T-helper 2 cell treated with Interferon-gamma antibody and Interleukin-4, amounts not matched to agents 100 ng/mL and 5 ng/mL, for 36 hours (primary cell): ENCODE data around the gene RBM46. TPM values are rescaled to one million over a fixed set of nuclear protein-coding genes. Genes with fewer than 3 reads are reported as not detected.

ENCODE experiments used
- intact Hi-C: fragments of 100-400 bp; cut with micrococcal nuclease; formaldehyde crosslinking; loops from one replicate; pipeline ENCODE4 v1.15.1; 2023
- total RNA-seq: library from RNA; stranded (reverse); gene quantifications from 2 replicates; pipeline ENCODE4 v1.2.3, GENCODE V29; 2022

Gene RBM46, protein sequence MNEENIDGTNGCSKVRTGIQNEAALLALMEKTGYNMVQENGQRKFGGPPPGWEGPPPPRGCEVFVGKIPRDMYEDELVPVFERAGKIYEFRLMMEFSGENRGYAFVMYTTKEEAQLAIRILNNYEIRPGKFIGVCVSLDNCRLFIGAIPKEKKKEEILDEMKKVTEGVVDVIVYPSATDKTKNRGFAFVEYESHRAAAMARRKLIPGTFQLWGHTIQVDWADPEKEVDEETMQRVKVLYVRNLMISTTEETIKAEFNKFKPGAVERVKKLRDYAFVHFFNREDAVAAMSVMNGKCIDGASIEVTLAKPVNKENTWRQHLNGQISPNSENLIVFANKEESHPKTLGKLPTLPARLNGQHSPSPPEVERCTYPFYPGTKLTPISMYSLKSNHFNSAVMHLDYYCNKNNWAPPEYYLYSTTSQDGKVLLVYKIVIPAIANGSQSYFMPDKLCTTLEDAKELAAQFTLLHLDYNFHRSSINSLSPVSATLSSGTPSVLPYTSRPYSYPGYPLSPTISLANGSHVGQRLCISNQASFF
- not detected in 2 replicates for total RNA-seq

DNA sequence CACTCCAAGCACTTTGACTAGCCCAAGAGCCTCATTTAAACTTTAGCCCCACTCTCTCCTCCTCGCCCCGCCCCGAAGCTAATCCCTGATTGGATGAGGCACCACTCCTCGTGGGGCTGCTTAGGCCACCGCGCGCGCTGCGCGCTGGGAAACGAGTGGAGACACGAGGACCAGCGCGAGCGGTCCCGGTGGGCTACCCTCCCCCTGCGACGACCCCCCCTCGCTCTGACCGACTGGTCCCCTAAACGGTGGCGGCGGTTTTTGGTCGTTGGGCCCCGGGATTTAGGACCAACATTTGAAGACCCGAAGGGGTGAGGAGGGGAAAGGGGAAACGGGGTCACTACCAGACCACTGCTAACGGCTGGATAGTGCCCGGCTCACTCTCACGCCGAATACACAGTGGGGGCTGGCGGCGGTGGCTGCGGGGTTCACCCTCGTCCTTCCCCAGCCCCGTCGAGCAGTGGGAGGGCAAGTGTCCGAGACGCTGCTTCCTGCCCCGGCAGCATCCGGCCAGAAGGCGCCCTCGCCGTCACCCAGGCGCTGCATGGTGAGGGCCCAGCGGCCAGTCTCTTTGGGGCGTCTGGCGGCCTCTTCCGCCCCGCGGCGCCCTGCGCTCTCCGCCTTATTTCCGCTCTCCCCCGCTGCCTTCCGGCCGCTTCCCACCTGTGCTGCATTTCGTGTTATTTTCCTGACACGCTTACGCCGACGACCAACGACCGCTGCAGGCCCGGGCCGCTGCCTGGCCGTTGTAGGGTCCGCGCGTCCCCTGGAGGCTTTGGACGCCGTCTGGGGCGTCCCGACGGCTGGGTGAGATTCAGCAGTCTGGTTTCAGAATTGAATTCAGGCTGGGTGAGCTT is at the start of gene RBM46:
Gene RBM46 (plus strand): TSS at position 147 of the 857 bp plus-strand sequence. CDS start 15,481 bp downstream, outside the sequence.
- intact Hi-C loops = no loop called here

DNA sequence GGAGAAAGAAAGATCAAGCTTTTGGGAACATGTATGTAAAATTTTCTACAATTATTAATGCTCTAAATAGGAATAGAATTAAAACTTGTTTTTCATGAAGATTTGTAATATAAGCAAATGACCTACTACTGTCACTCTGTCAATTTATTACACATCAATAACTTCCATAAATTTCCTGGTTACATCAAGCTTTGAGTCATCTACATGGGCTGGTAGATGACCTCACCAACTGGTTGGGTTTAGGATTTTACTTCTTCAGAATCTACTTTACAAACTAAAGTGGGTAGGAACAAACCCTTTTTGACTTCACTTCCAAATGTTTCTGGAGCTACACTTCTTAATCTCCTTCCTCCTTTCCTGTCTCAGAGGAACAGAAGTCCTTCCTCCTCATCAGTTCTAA is 49.3 kb upstream of the RBM46 start:
- intact Hi-C loops = no loop called here

DNA sequence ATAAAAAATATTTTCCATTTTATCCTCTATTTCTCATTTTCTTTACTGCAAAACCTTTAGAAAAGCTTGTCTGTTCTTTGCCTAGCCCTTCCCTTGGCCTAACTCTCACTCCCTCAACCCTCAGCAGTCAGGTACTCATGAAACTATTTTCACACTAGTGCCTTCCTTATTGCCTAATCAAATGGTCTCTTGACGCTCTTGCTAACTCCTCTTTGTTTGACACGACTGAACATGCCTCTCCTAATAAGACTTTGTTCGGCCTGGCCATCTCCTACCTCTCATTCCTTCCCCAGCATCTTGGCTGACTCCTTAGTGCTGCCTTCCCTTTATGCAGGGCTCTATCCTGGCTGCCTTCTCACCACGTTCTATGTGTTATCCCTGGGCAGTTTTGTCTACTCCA is 48.4 kb upstream of the RBM46 start:
- intact Hi-C loops = no loop called here

DNA sequence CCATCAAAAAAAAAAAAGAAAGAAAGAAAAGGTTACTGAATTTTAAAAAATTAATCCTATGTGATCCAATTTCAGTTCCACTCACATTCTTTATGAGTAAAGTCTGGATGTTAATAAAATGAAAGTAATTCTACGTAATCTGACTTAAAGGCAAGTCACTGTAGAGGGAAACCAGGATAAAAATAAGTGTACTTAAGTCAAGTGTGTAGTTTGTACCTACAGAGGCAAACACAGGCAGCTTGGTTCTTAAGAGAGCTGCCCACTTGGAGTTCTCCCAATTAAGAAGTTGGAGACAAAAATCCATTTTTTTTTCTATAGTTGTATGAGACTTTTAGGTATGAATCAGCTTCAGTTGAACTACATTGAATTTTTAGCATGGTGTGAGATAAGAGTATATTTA is 44.3 kb upstream of the RBM46 start:
- intact Hi-C loops = no loop called here

DNA sequence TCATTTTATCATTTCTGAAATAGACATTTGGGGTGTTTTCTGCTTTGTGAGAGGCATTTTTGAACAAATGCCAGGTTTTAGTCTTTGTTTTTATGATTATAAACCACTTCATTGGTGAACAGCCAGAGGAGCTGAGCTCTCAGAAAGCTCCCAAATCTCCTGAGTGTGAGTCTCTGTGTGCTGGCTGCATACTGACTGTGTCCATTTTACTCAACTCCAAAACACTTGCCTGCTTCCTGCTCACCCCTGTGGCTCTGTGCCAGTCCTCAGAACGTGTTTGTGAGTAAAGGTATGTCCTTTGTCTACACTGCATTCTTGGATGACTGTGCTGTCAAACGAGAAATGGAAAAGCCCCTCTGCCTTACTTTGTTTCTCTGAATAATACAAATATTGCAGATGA is 42.6 kb upstream of the RBM46 start:
- intact Hi-C loops = no loop called here

DNA sequence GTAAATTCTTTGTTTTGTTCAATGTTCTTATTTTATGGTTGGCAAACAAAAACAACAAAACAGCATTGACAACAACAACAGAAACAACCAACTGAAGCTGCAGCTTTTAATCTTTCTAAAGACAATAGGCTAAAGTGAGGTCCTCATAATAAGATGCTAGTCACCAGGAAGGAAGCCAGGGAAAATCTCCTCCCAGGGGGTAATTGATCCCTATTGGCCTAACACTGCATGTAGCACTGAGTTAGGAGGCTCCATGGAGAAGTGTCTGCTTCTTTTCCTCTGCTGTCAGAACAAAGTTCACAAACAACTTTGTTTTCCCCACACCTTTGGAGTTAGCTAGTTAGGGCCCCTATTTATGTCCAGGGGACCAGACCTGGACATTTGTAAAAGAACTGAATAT is 42.0 kb upstream of the RBM46 start:
- intact Hi-C loops = no loop called here

DNA sequence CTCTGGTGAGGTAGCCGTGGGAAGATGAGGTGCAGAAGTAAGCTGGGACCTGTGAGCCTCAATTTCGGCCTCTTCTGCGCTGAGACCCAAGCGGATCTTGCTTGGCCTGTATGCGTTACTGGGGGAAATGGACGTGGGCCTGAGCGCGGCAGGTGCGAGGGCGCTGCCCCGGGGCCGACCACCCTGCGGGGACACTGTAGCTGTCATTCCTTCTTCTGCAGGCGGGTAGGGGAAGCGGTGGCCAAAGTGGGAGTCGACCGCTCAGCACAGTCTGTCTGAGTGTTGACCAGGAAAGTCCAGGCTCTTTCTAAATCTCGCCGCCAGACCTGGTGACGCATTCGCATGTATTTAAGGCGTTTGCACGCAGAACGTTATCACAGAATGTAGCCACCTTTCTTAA is 40.6 kb upstream of the RBM46 start:
- intact Hi-C loops = loop anchor here (5.0 kb wide), 3 partner anchors 188 to 637 kb away; partner anchors contain the start of genes DCHS2, MAP9 and PLRG1

DNA sequence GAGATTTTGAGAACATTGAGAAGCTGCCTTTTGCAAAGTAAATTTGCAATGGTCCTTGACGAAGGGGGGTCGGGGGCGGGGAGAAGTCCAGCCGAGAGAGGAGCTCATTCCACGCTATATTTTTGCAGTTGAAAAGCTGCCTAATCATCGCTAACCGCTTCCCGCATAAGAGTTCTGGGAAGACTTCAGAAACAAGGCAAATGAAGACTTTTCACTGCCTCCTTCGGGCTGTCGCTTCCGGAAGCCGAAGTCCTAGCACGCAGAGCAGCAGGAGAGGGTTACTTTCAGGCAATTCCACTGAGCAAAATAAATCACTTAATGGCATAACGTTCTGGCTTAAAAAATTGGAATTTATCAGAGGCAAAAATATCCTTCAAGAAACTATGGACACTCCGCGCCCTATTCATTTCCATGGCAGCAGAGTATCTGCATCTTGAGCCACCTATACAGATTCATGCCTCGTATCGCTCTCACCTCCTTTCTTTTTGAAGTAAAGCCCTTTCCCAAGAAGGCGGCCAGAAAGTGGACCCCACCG is 39.9 kb upstream of the RBM46 start:
- intact Hi-C loops = loop anchor here (5.0 kb wide), 3 partner anchors 189 to 636 kb away; partner anchors contain the start of genes DCHS2, MAP9 and PLRG1

DNA sequence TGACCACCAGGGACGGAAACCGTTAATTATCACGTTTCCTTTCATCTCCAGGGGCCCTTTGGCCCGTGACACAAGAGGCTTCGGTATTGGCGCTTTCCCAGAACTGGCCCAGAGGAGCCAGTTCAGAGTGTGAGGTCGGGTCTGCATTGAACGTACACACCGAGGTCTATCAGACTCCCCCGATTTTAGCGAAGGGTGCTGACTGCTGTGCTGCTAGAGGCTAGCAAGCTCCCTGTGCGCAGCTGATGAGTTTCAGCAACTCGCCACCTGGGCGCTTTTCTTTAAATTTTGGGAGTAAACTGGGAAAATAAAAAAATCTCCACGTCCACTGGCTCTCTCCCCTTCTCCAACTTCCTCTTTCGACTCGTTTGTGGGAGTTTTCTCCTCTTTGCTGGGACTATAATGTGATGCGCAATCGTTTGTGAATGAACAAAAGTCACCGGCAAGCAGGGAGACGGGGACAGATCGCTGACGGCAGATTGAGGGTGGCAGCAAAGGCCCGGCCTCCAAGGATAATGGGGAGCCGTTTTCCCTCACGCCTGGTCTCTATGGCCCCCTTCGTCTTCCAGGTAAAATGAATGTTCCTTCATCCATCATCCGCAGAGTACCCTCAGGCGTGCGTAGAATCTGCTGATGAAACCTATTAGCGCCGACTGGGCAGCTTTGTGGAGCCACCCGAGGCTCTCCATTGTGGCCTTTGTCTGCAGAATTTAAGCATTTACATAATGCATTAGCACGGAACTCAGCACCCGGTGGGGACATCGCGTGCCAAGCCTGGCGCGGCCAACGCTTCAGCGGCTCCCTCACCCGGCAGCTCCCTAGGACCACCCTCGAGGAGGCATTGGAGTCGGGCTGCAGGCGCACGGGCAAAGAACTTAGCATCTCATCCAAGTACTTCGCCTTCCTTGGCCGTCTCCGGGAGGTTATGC is 38.9 kb upstream of the RBM46 start:
- intact Hi-C loops = loop anchor here (5.0 kb wide), 3 partner anchors 190 to 635 kb away; partner anchors contain the start of genes DCHS2, MAP9 and PLRG1

DNA sequence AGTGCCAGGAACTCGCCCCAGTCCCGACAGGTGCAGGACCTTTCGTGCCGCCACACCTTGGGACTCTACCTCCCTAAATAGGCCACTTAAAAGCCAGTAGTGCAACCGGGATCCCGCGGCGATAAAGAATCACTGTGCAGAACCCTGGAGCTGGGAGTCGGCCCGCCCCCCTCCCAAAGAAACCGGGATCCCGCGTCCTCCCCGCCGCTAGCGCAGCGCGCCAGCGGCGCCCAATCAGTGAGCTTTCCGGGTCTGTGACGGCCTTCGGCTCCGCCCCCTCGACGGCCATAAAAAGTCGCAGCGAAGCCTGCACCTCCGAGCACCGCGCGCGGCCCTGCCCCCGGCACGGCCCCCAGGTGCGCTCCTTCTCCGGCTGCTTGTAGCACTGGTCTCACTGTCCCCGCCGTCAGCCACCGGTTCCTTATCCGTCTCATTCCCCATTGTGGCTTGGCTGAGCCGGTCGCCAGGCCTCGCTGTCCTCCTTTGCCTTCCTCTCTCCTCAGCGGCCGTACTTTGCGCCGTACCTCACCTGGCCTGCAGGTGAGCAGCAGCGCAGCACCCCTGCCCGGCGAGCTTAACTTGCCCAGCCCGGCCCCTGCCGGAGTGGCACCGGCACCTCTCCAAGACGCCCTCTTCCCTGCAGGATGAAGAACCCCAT is 37.3 kb upstream of the RBM46 start, which contains the start of gene LRAT:
Gene LRAT (plus strand): TSS at position 318 of the 658 bp plus-strand sequence. CDS start 327 bp downstream, at position 645.
- intact Hi-C loops = loop anchor here (5.0 kb wide), 3 partner anchors 192 to 633 kb away; partner anchors contain the start of genes DCHS2, MAP9 and PLRG1

DNA sequence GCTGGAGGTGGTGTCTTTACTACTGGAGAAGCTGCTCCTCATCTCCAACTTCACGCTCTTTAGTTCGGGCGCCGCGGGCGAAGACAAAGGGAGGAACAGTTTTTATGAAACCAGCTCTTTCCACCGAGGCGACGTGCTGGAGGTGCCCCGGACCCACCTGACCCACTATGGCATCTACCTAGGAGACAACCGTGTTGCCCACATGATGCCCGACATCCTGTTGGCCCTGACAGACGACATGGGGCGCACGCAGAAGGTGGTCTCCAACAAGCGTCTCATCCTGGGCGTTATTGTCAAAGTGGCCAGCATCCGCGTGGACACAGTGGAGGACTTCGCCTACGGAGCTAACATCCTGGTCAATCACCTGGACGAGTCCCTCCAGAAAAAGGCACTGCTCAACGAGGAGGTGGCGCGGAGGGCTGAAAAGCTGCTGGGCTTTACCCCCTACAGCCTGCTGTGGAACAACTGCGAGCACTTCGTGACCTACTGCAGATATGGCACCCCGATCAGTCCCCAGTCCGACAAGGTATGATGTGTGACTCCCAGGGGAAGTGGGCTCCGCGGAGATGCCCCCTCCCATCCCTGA is 36.6 kb upstream of the RBM46 start:
- intact Hi-C loops = loop anchor here (5.0 kb wide), 3 partner anchors 192 to 633 kb away; partner anchors contain the start of genes DCHS2, MAP9 and PLRG1

DNA sequence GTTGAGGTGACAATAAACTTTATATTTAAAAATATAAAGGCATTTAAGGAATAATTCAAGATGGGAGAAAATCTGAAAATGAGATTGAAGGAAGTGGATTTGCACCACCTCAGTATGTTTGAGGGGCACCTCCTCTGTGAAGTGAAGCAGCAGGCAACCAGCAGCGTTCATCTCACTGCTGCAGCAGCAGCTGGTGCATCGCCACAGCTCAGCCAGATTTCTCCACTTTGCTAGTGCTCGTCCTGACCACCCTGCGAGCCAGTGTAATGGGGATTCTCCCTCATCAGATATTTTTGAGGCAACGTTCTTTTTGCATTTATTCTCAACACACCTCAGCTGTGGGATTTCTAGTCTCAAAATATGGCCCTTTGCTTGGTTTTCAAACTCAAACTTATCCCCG is 23.4 kb upstream of the RBM46 start:
- intact Hi-C loops = no loop called here

DNA sequence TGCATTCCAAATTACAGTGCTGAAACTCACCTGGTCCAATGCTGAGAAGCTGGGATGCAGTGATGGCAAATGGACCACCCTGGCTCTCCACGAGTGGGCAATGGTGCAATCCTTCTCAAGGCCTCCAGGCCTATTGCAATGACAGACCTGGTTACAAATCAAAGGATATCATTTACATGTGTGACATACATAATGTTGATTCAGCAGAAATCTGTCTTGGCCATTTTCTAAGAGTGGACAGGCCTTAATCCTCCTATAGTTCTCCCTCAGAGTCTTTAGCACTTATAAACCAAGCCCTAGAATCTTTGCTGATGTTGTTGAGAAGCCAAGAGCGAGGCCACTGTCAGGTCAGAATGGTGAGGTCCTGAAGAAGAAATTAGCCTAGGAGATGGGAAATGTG is 20.2 kb upstream of the RBM46 start:
- intact Hi-C loops = no loop called here

DNA sequence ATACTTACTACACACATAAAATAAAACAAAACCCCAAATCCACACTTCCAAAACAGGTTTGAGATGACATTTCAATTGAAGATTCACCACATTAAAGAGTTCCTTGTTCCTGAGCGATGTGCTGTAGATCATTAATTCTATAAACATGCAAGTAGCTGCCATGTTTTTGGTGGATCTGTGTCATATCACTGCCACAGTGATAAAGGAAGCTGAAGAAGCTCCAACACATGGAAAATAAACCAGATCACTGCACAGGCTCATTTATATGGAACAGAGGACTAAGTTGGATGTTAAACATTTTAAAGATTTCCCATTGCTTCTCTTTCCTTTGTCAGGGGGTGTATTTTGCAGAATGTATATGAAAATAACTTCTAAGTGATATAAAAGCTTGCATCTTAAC is 2.8 kb upstream of the RBM46 start:
- intact Hi-C loops = no loop called here

DNA sequence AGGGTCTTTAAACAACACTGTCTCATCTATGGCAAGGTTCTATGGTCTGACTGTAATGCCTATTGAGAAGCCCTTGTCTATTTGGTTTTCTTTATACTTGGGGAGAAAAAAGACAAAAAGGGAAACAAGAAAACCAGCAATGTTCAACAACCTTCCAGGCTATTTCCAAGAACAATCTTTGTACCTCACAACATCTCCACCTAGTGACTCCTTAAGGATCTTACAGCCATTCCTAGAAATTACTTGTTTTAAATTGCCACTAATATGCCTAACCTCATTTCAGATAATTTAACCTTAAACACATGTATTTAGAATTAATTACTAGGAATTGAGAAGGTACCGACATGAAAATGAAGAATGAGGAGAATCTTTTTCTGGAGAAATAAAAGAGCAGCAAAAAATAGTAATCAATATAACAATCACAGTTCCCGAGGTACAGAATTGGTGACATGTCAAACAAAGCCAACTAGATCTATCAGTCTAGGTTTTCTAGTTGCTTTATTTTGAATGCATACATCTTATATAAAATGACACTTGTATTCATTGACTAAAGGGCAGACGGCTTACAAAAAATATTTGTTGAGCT is 1.6 kb upstream of the RBM46 start:
- intact Hi-C loops = no loop called here

DNA sequence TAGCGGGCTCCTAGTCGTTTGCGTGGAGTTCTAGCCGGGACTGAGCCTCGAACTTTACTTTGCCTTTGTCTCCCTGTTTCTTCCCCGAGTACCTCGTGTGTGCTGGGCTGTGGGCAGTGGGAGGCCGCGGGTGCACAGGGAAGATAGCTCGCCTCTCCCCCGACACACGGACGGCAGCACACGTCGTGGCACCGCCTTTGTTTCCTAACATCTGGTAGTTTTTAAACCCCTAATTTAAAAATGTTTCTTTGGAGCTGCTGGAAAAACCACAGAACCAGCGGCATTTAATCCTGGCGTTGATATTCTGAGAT is 866 bp downstream of the RBM46 start:
- intact Hi-C loops = no loop called here

DNA sequence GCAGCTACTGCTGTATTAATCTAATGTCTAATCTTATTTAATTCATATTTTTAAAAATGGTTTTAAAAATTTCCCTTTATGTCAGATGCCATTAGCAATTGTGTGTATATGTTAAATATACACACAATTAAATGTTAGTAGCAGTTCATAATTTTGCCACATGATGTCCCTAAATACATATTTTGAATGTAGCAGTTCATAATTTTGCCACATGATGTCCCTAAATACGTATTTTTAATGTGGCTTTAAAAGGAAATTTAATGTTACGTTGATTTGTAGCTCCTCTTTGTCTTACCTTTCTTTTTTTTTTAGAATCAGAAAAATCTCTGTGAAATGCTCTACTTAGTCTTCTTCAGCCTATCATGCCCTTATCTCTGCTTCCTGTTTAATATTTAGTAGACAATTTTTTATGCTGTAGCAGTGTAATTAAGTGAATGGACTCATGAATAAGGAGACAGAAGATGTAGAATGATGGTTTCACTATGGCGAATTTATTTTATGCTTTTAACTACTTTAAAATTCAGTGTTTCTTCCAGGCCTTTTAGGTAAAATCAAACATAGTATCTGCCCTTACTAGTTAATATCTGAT is 26.1 kb downstream of the RBM46 start:
- intact Hi-C loops = loop anchor here (1.0 to 5.0 kb wide), 3 partner anchors 545 to 980 kb away; no protein-coding TSS in a partner anchor

DNA sequence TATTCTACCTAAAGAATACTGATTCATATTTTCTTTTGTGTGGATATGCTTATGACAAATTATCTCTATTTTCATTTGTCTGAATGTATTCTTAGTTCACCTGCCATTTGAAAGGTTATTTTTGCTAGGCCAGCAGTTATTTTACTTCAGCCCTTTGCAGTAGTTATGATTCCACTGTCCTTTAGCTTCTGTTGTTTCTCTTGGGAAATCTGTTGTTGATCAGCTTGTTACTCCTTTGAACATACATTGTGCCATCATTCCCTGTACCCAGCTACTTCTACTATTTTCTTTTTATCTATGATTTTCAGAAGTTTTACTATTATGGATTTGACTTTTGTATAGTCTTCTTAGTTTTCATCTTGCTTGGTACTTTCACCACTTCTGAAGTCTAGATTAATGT is 37.2 kb downstream of the RBM46 start:
- intact Hi-C loops = no loop called here

DNA sequence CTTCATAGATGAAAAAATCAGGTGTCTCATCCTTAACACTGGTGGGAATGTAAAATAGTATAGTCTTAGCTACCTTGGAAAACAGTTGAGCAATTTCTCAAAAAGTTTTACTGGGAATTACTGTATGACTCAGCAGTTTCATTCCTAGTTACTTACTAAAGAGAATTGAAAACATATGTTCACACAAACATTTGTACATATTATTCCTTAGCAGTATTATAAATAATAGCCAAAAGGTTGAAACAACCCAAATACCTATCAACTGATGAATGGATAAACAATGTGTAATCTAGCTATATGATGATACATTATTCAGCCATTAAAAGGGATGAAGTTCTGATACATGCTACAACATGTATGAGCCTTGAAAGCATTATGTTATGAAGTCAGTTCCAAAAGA is 41.7 kb downstream of the RBM46 start:
- intact Hi-C loops = no loop called here
